ENCODE results near the gene ITGB8.

Gene ITGB8

GRCh38 chr7:20307901-20308300 lies 22.8 kb upstream of the ITGB8 start:
- in situ Hi-C loops (cut with HindIII; ENCODE audit: low sequenced_read_pairs), result no loop called here

- in situ Hi-C loops (cut with HindIII; ENCODE audit: low sequenced_read_pairs), result no loop called here
Measured at GRCh38 chr7:20310301-20310700, 20.4 kb upstream of the ITGB8 start.

- in situ Hi-C loops (cut with HindIII; ENCODE audit: low sequenced_read_pairs), result no loop called here
Measured at GRCh38 chr7:20310963-20311742, 19.5 kb upstream of the ITGB8 start.

GRCh38 chr7:20311743-20312042 lies 19.0 kb upstream of the ITGB8 start:
- in situ Hi-C loops (cut with HindIII; ENCODE audit: low sequenced_read_pairs), result no loop called here

- in situ Hi-C loops (cut with HindIII; ENCODE audit: low sequenced_read_pairs), result no loop called here
Measured at GRCh38 chr7:20312562-20312961, 18.1 kb upstream of the ITGB8 start.

- in situ Hi-C loops (cut with HindIII; ENCODE audit: low sequenced_read_pairs), result no loop called here
Measured at GRCh38 chr7:20313626-20314025, 17.1 kb upstream of the ITGB8 start.

- in situ Hi-C loops (cut with HindIII; ENCODE audit: low sequenced_read_pairs), result no loop called here
Measured at GRCh38 chr7:20314198-20314597, 16.5 kb upstream of the ITGB8 start.

- in situ Hi-C loops (cut with HindIII; ENCODE audit: low sequenced_read_pairs), result no loop called here
Measured at GRCh38 chr7:20316706-20317105, 14.0 kb upstream of the ITGB8 start.

GRCh38 chr7:20317413-20317812 lies 13.3 kb upstream of the ITGB8 start:
- in situ Hi-C loops (cut with HindIII; ENCODE audit: low sequenced_read_pairs), result no loop called here

GRCh38 chr7:20318933-20319332 lies 11.8 kb upstream of the ITGB8 start:
- in situ Hi-C loops (cut with HindIII; ENCODE audit: low sequenced_read_pairs), result no loop called here

GRCh38 chr7:20320322-20320721 lies 10.4 kb upstream of the ITGB8 start:
- in situ Hi-C loops (cut with HindIII; ENCODE audit: low sequenced_read_pairs), result loop anchor here (5.0 to 10.0 kb wide), 2 partner anchors 68 to 556 kb away; no protein-coding TSS in a partner anchor

- in situ Hi-C loops (cut with HindIII; ENCODE audit: low sequenced_read_pairs), result loop anchor here (5.0 to 10.0 kb wide), 2 partner anchors 68 to 556 kb away; no protein-coding TSS in a partner anchor
Measured at GRCh38 chr7:20320786-20321185, 9.9 kb upstream of the ITGB8 start.

GRCh38 chr7:20323595-20323994 lies 7.1 kb upstream of the ITGB8 start:
- in situ Hi-C loops (cut with HindIII; ENCODE audit: low sequenced_read_pairs), result loop anchor here (5.0 to 10.0 kb wide), 2 partner anchors 71 to 559 kb away; no protein-coding TSS in a partner anchor

- in situ Hi-C loops (cut with HindIII; ENCODE audit: low sequenced_read_pairs), result loop anchor here (10.0 kb wide), 1 partner anchor 562 kb away; no protein-coding TSS in a partner anchor
Measured at GRCh38 chr7:20326342-20326741, 4.4 kb upstream of the ITGB8 start.

- in situ Hi-C loops (cut with HindIII; ENCODE audit: low sequenced_read_pairs), result loop anchor here (10.0 kb wide), 1 partner anchor 562 kb away; no protein-coding TSS in a partner anchor
Measured at GRCh38 chr7:20327055-20327454, 3.6 kb upstream of the ITGB8 start.

GRCh38 chr7:20328027-20328426 lies 2.7 kb upstream of the ITGB8 start:
- in situ Hi-C loops (cut with HindIII; ENCODE audit: low sequenced_read_pairs), result loop anchor here (10.0 kb wide), 1 partner anchor 563 kb away; no protein-coding TSS in a partner anchor

GRCh38 chr7:20328692-20329091 lies 2.0 kb upstream of the ITGB8 start:
- in situ Hi-C loops (cut with HindIII; ENCODE audit: low sequenced_read_pairs), result loop anchor here (10.0 kb wide), 1 partner anchor 564 kb away; no protein-coding TSS in a partner anchor

GRCh38 chr7:20329389-20330238 lies 1.1 kb upstream of the ITGB8 start:
- in situ Hi-C loops (cut with HindIII; ENCODE audit: low sequenced_read_pairs), result loop anchor here (10.0 kb wide), 1 partner anchor 565 kb away; no protein-coding TSS in a partner anchor

GRCh38 chr7:20330928-20331909 lies 519 bp downstream of the ITGB8 start:
- in situ Hi-C loops (cut with HindIII; ENCODE audit: low sequenced_read_pairs), result no loop called here
